Glutamatergic neuron (in vitro differentiated cells): Measurements from ENCODE around the gene ARHGAP6. TPM values are rescaled to one million over a fixed set of nuclear protein-coding genes. Genes with fewer than 3 reads are reported as not detected.
"Not testable (repeated sequence)": the region's sequence is repeated elsewhere in the genome, so short reads cannot be mapped to it uniquely, and the experiment has no call there.

Experiments
- DNase-seq: peaks from one replicate; pipeline ENCODE4 v3.0.0; 2022
- H3K27ac Mint-ChIP-seq: one replicate; pipeline ENCODE4 v1.8.0; 2020; ENCODE audit warnings: mild to moderate bottlenecking, mixed read lengths, inconsistent platforms; ENCODE audit not compliant: unreplicated experiment
- H3K27me3 Mint-ChIP-seq: one replicate; pipeline ENCODE4 v1.8.0; 2020; ENCODE audit warnings: mild to moderate bottlenecking, moderate library complexity, mixed read lengths, inconsistent platforms; ENCODE audit not compliant: unreplicated experiment
- H3K36me3 Mint-ChIP-seq: one replicate; pipeline ENCODE4 v1.8.0; 2020; ENCODE audit warnings: mild to moderate bottlenecking, mixed read lengths, inconsistent platforms; ENCODE audit not compliant: unreplicated experiment
- H3K4me1 Mint-ChIP-seq: one replicate; pipeline ENCODE4 v1.8.0; 2020; ENCODE audit warnings: mild to moderate bottlenecking, low read depth, mixed read lengths, inconsistent platforms; ENCODE audit not compliant: unreplicated experiment
- H3K4me3 Mint-ChIP-seq: one replicate; pipeline ENCODE4 v1.8.0; 2020; ENCODE audit warnings: mild to moderate bottlenecking, mixed read lengths, inconsistent platforms; ENCODE audit not compliant: unreplicated experiment
- H3K9me3 Mint-ChIP-seq: one replicate; pipeline ENCODE4 v1.8.0; 2020; ENCODE audit warnings: mild to moderate bottlenecking, moderate library complexity, mixed read lengths, inconsistent platforms; ENCODE audit not compliant: unreplicated experiment
- total RNA-seq: library from RNA; stranded (reverse); fragmentation: NEBNext Ultra II Directional; extraction: Animal tissue kit (Norgen Biotek cat#: 25700); gene quantifications from one replicate; pipeline ENCODE4 v1.2.1, GENCODE V29; 2021; ENCODE audit not compliant: unreplicated experiment
- TF ChIP-seq, protein P1 (sequence below): fragments of 200-600 bp; sonication (generic); IDR thresholded peaks from one replicate; pipeline ENCODE4 v1.5.0; 2021; ENCODE audit not compliant: partially characterized antibody, unreplicated experiment

ARHGAP6 gene
- total RNA-seq, 1 donor from 2014 or later, result 3.6 TPM

GRCh38 chrX:11532291-11533078 is 133.2 kb downstream of the ARHGAP6 start:
- no peak for DNase-seq
- Mint-ChIP-seq H3K4me3 (no peak overlapping the region), H3K27ac (no peak overlapping the region), H3K27me3 (no peaks in the 10 kb centered on the region), H3K4me1 (no peaks in the 10 kb centered on the region), H3K9me3 (no peaks in the 10 kb centered on the region), H3K36me3 (no peaks in the 10 kb centered on the region)
- TF ChIP-seq, protein P1, sequence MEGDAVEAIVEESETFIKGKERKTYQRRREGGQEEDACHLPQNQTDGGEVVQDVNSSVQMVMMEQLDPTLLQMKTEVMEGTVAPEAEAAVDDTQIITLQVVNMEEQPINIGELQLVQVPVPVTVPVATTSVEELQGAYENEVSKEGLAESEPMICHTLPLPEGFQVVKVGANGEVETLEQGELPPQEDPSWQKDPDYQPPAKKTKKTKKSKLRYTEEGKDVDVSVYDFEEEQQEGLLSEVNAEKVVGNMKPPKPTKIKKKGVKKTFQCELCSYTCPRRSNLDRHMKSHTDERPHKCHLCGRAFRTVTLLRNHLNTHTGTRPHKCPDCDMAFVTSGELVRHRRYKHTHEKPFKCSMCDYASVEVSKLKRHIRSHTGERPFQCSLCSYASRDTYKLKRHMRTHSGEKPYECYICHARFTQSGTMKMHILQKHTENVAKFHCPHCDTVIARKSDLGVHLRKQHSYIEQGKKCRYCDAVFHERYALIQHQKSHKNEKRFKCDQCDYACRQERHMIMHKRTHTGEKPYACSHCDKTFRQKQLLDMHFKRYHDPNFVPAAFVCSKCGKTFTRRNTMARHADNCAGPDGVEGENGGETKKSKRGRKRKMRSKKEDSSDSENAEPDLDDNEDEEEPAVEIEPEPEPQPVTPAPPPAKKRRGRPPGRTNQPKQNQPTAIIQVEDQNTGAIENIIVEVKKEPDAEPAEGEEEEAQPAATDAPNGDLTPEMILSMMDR, result no peak

DNA sequence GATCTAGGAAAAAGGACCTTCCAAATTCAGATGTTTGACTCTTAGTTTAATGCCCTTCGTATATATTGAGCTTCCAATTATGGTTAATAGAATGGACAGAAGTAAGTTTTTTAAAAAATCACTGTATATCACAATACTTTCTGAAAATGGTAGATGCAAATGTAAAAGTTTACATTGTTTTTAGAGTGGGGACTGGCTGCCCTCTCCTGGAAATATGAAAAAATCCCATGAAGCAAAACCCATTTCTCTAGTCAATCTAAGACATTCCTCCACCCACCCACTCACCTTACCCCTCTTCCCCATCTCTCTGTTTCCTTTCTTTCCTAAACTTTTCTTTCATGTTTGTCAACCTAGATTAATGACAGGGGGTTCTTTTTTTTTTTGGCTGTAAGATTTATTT is 134.5 kb downstream of the ARHGAP6 start:
- no peak overlapping the region for H3K27ac Mint-ChIP-seq
- no peak for DNase-seq
- TF ChIP-seq, protein P1, result no peak
- no peaks in the 10 kb centered on the region for H3K27me3 Mint-ChIP-seq
- H3K9me3 Mint-ChIP-seq, result no peaks in the 10 kb centered on the region
- H3K4me1 Mint-ChIP-seq, result no peaks in the 10 kb centered on the region
- H3K4me3 Mint-ChIP-seq, result no peak overlapping the region
- H3K36me3 Mint-ChIP-seq, result no peaks in the 10 kb centered on the region

GRCh38 chrX:11530621-11531020 is 135.1 kb downstream of the ARHGAP6 start:
- no peaks in the 10 kb centered on the region for H3K36me3 Mint-ChIP-seq
- TF ChIP-seq, protein P1, result no peak
- H3K27ac Mint-ChIP-seq, result no peak overlapping the region
- H3K9me3 Mint-ChIP-seq, result no peaks in the 10 kb centered on the region
- no peaks in the 10 kb centered on the region for H3K27me3 Mint-ChIP-seq
- DNase-seq, result no peak
- H3K4me1 Mint-ChIP-seq, result no peaks in the 10 kb centered on the region
- H3K4me3 Mint-ChIP-seq, result no peak overlapping the region

DNA sequence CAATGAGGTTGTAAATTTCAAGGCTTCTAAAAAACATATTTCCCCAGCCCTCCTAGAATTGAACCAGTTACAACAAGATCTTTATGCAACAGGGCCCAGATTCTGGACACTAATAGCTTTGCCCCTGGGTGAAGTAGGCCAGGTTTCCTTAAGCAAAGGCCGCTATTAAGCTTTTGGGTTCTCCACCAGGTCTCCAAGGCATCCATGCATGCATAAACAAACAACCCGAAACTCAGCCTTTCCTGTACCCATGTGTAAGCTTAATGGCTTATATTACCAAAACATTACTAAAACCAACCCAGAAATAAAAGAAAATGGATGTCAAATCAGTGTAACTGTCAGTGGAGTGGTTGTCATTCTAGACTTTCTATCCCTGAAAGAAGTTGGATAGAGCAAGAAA is 137.1 kb downstream of the ARHGAP6 start:
- H3K4me3 Mint-ChIP-seq, result no peak overlapping the region
- DNase-seq, result no peak
- no peaks in the 10 kb centered on the region for H3K9me3 Mint-ChIP-seq
- no peaks in the 10 kb centered on the region for H3K36me3 Mint-ChIP-seq
- H3K27me3 Mint-ChIP-seq, result no peaks in the 10 kb centered on the region
- H3K27ac Mint-ChIP-seq, result no peak overlapping the region
- TF ChIP-seq, protein P1, result no peak
- no peaks in the 10 kb centered on the region for H3K4me1 Mint-ChIP-seq

GRCh38 chrX:11525685-11526084 is 140.0 kb downstream of the ARHGAP6 start:
- Mint-ChIP-seq H3K9me3 (no peaks in the 10 kb centered on the region), H3K4me3 (no peak overlapping the region), H3K4me1 (no peaks in the 10 kb centered on the region), H3K27me3 (no peaks in the 10 kb centered on the region), H3K36me3 (no peaks in the 10 kb centered on the region), H3K27ac (no peak overlapping the region)
- no peak for DNase-seq
- TF ChIP-seq, protein P1, result no peak

- not testable (repeated sequence) for H3K27me3 Mint-ChIP-seq, H3K4me1 Mint-ChIP-seq, H3K27ac Mint-ChIP-seq, H3K4me3 Mint-ChIP-seq, DNase-seq, H3K9me3 Mint-ChIP-seq, H3K36me3 Mint-ChIP-seq
Observed at GRCh38 chrX:11519234-11519633, 146.5 kb downstream of the ARHGAP6 start.
